ENCODE results near the gene MED13.

GRCh38 chr17:62101515-62101914, 36.4 kb upstream of the MED13 start:
- TF ChIP-seq, protein P1, sequence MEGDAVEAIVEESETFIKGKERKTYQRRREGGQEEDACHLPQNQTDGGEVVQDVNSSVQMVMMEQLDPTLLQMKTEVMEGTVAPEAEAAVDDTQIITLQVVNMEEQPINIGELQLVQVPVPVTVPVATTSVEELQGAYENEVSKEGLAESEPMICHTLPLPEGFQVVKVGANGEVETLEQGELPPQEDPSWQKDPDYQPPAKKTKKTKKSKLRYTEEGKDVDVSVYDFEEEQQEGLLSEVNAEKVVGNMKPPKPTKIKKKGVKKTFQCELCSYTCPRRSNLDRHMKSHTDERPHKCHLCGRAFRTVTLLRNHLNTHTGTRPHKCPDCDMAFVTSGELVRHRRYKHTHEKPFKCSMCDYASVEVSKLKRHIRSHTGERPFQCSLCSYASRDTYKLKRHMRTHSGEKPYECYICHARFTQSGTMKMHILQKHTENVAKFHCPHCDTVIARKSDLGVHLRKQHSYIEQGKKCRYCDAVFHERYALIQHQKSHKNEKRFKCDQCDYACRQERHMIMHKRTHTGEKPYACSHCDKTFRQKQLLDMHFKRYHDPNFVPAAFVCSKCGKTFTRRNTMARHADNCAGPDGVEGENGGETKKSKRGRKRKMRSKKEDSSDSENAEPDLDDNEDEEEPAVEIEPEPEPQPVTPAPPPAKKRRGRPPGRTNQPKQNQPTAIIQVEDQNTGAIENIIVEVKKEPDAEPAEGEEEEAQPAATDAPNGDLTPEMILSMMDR (IDR thresholded peaks at IDR 0.05): no peak
- TF ChIP-seq POLR2A (IDR thresholded peaks at IDR 0.05): no peak
